ENCODE results near the gene AFDN.

The AFDN gene

GRCh38 chr6:168005796-168006195 lies 179.1 kb downstream of the AFDN start:
- DNase-seq = no peak

- no peak for DNase-seq
Observed at GRCh38 chr6:168007592-168008338, 181.1 kb downstream of the AFDN start.

GRCh38 chr6:168009331-168009730 lies 182.6 kb downstream of the AFDN start:
- no peak for DNase-seq

- no peak for DNase-seq
Observed at GRCh38 chr6:168011291-168011690, 184.6 kb downstream of the AFDN start.

GRCh38 chr6:168012431-168013249 lies 185.9 kb downstream of the AFDN start:
- no peak for DNase-seq

GRCh38 chr6:168013250-168013915 lies 186.7 kb downstream of the AFDN start:
- no peak for DNase-seq

- DNase-seq = no peak
Observed at GRCh38 chr6:168014428-168014827, 187.7 kb downstream of the AFDN start.

GRCh38 chr6:168015009-168015408 lies 188.3 kb downstream of the AFDN start:
- DNase-seq = no peak

GRCh38 chr6:168015482-168016175 lies 188.9 kb downstream of the AFDN start:
- no peak for DNase-seq

GRCh38 chr6:168016176-168016620 lies 189.5 kb downstream of the AFDN start:
- no peak for DNase-seq

GRCh38 chr6:168016721-168017525 lies 190.2 kb downstream of the AFDN start:
- no peak for DNase-seq

- no peak for DNase-seq
Observed at GRCh38 chr6:168017629-168018028, 190.9 kb downstream of the AFDN start.

GRCh38 chr6:168018664-168019063 lies 192.0 kb downstream of the AFDN start:
- DNase-seq = no peak

- DNase-seq = no peak
Observed at GRCh38 chr6:168020242-168020641, 193.5 kb downstream of the AFDN start.

- no peak for DNase-seq
Observed at GRCh38 chr6:168021581-168021980, 194.9 kb downstream of the AFDN start.
